ENCODE measurements around the gene CDK18.

DNA sequence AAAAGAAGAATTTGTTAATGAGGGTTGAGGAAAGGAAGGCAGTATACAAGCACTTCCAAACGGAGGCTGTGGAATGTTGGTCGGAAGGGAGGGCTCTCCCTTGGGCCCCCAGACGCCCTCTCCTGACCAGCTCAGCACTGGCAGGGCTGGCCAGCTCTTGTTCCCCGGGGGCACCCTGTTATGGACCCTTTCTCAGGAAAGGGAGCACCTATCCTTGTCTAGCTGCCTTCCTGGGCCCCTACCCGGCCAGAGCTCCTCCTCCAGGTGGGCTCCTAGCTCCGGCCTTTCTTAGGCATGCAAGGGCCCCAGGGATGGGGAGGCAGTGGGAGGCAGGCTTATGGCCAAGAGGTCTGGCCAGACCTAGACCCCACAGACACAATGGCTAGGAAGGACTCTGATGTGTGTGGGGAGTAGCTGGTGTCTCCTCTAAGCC is 49.5 kb upstream of the CDK18 start:
- TF ChIP-seq POLR2A (IDR thresholded peaks at IDR 0.05) (no peak), CTCF (IDR thresholded peaks at IDR 0.05) (no peak), POLR2AphosphoS5 (IDR thresholded peaks at IDR 0.05) (no peak), EP300 (IDR thresholded peaks at IDR 0.05) (no peak)

Measured in upper lobe of left lung (tissue), 4 donors.